Epithelial cell of esophagus (primary cell): ENCODE data around the gene CDKAL1.

ENCODE experiments used
- DNase-seq: peaks from one replicate; pipeline ENCODE4 v3.0.0; 2010; ENCODE audit warnings: low read depth
- H3K4me3 ChIP-seq: 2 replicates; pipeline ENCODE4 v1.5.1; 2011; ENCODE audit warnings: mild to moderate bottlenecking, low read length, control low read depth
- TF ChIP-seq, protein P1 (sequence below): IDR thresholded peaks from 2 replicates; pipeline ENCODE4 v1.5.1; 2011; ENCODE audit warnings: low read depth, mild to moderate bottlenecking, low read length, control low read depth, inconsistent platforms; ENCODE audit not compliant: insufficient read depth; ENCODE audit errors: missing control alignments

The CDKAL1 gene

DNA sequence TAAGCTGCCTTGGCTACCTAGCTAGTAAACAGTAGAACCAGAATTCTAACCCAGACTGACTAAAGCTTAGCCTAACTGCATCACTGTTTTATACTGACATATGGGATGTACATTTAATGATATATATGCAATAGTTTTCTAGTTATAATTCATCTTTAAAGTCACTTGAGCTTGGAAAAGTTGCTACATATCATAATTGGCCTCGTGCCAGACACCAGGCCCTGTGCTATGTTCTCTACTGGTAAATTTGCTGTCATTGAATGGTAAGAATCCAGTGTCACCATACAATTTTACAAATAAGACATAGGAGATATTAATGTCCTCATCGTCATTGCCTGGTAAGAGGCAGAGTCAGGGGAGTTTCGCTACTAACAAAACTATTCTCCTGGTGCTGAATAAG is 396.8 kb downstream of the CDKAL1 start:
- H3K4me3 ChIP-seq, result no peak overlapping the region
- no peak for DNase-seq
- TF ChIP-seq, protein P1, sequence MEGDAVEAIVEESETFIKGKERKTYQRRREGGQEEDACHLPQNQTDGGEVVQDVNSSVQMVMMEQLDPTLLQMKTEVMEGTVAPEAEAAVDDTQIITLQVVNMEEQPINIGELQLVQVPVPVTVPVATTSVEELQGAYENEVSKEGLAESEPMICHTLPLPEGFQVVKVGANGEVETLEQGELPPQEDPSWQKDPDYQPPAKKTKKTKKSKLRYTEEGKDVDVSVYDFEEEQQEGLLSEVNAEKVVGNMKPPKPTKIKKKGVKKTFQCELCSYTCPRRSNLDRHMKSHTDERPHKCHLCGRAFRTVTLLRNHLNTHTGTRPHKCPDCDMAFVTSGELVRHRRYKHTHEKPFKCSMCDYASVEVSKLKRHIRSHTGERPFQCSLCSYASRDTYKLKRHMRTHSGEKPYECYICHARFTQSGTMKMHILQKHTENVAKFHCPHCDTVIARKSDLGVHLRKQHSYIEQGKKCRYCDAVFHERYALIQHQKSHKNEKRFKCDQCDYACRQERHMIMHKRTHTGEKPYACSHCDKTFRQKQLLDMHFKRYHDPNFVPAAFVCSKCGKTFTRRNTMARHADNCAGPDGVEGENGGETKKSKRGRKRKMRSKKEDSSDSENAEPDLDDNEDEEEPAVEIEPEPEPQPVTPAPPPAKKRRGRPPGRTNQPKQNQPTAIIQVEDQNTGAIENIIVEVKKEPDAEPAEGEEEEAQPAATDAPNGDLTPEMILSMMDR, result no peak

DNA sequence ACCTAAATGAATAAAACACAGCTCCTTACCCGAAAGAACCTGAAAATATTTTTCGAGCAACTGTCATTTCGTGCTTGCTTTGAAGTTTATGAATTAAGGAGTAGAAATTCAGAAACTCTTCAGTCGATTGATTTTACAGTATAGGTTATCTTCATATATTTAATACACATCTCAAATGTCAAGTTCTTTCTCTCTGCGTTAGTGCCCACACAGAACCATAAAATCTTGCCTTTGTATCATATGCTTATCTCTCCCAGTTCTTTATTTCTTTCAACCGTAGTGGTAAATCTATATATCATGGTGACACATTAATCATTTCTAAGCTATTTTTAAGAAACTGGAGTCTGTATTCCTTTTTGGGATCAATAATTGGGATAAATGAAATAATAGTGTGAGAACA is 397.5 kb downstream of the CDKAL1 start:
- TF ChIP-seq, protein P1, result no peak
- DNase-seq, result no peak
- no peak overlapping the region for H3K4me3 ChIP-seq

DNA sequence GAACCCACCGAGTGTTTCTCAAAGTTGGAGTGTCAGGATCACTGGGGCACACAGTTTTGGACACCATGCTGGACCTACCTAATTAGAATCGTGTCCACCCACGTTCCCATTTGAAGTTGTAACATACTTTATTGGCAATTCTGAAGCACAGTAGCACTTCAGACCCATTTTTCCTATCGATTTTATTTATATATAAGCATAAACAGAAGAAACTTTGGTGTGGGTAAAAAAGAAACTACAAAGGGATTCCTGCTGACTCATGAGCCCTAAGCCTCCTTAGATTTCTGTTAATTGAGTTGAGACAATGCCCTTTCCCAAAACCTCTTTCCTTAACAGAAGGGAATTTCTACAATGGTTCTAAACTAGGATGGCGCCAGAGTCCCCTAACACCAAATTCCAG is 398.0 kb downstream of the CDKAL1 start:
- DNase-seq, result no peak
- no peak overlapping the region for H3K4me3 ChIP-seq
- TF ChIP-seq, protein P1, result no peak

DNA sequence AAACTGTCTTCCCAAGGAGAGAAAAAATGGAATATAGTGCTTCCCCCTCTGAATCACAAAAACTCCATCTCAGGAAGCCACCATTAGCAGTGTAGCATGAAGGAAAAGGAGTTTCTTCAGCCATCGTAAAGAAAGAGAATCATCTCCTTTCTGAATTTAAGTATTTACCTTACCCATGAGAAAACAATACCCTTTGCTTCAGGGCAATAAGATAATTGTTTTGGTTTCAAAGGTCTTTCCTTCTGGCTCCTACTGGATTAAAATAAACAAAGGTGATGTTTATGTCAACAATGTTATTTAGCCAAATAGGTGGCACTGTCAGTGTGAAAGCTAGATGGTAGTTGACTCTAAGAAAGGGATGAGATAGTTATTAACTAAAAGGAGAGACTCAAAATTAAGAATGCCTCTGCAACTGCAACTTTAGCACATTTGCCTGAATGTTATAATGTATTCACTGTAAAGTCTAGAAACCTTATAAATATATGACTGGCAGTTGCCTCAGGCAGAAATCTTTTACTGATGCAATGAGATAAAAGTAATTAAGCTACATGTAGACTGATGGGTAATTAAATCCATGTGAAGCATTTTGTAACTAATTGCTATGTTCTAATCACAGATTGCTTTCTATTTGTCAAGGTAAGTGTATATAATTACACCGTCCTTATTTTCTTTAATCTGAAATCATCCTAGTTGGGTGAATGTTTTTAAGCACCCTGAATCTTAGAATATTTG is 399.0 kb downstream of the CDKAL1 start:
- no peak overlapping the region for H3K4me3 ChIP-seq
- TF ChIP-seq, protein P1, result no peak
- DNase-seq, result no peak

DNA sequence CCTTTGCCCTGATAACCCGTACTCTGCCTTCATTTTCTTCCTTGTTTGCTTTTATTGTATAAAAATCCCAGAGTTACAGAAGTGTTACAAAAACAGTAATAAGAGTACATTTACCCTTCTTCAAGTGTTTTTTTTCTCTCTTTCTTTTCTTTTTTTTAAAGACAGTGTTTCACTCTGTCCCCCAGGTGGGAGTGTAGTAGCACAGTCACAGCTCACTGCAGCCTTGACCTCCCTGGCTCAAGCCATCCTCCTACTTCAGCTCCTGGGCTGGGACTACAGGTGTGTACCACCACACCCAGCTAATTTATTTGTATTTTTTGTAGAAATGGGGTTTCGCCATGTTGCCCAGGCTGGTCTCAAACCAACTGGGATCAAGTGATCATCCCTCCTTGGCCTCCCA is 402.7 kb downstream of the CDKAL1 start:
- H3K4me3 ChIP-seq, result no peak overlapping the region
- no peak for DNase-seq
- TF ChIP-seq, protein P1, result no peak

DNA sequence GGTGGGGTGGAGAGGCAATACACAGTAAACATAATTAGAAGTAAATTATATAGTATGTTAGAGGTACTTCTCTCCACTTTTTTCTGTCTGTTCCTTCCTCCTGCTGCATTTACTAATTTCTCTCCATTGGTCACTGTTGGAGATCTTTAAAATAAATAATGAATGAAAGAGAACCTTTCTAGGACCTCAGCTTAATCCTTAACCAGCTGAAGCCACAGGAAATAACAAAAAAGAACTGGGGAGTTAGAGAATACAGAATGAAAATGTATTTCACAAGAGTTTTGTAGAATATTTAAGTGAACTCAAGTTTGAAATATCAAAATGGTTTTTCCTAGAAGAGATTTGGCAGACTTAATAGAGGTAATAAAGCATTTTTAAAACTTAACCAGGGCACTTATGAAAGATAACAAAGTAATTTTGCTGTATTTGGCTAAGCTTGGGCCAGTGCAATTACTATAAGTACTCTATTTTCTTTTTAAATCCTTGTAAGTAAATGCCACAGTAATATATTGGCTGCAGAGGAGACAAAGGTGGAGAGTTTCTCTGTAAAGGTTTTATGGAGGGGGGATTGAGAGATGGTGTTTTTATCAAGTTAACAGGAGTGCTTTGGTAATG is 405.0 kb downstream of the CDKAL1 start:
- TF ChIP-seq, protein P1, result no peak
- no peak for DNase-seq
- no peak overlapping the region for H3K4me3 ChIP-seq
